Left ventricle myocardium inferior (tissue), 1 donor: Measurements from ENCODE around the gene ABCG1. TPM values are rescaled to one million over a fixed set of nuclear protein-coding genes. Genes with fewer than 3 reads are reported as not detected.

Source experiments
- DNase-seq: peaks from one replicate; pipeline ENCODE4 v3.0.0-alpha.2; 2020
- H3K27ac ChIP-seq: fragments of 200-600 bp; replicated peaks from 2 replicates; pipeline ENCODE4 v1.8.0; 2021
- H3K27me3 ChIP-seq: fragments of 200-600 bp; 2 replicates; pipeline ENCODE4 v1.8.0; 2021; ENCODE audit warnings: low read depth
- H3K36me3 ChIP-seq: fragments of 200-600 bp; 2 replicates; pipeline ENCODE4 v1.8.0; 2021
- H3K4me1 ChIP-seq: fragments of 200-600 bp; 2 replicates; pipeline ENCODE4 v1.8.0; 2021
- H3K4me3 ChIP-seq: fragments of 200-600 bp; 2 replicates; pipeline ENCODE4 v1.8.0; 2021; ENCODE audit warnings: mild to moderate bottlenecking, moderate library complexity
- H3K9me3 ChIP-seq: fragments of 200-600 bp; replicated peaks from 2 replicates; pipeline ENCODE4 v1.8.0; 2021
- intact Hi-C: fragments of 100-400 bp; cut with micrococcal nuclease; formaldehyde crosslinking; loops from one replicate; pipeline ENCODE4 v1.11.0; 2022
- total RNA-seq: library from RNA; stranded (reverse); fragmentation: NEBNext Ultra II Directional; extraction: Animal tissue kit (Norgen Biotek cat#: 25700); gene quantifications from one replicate; pipeline ENCODE4 v1.2.1, GENCODE V29; 2021
- TF ChIP-seq, protein P1 (sequence below): fragments of 200-600 bp; IDR thresholded peaks from 2 replicates; pipeline ENCODE4 v1.8.0; 2021; ENCODE audit warnings: antibody characterized with exemption, mild to moderate bottlenecking, borderline replicate concordance
- donor health status: DM: no; HTN: yes; CAD: no; lungs with severe emphysema.

ABCG1 gene
- total RNA-seq, 1 donor from 2014 or later, result 8.7 TPM

DNA sequence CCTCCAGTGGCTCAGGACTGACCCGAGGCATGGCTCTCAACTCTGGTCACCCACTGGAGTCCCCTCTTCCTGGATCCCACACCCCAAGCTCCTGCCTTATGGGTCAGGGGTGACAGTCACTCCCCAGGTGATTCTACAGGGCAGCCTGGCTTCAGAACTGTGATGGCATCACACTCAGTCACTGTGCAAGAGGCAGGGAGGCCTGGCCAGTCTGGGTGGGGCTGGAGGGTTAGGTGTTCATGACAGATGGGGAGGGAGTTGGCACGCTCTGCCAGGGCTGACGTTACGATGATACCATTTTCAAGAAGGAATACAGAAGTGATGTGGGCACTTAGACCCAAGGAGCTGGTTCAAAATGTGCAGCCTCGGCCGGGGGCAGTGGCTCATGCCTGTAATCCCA, 25.2 kb upstream of the ABCG1 start:
- Histone ChIP-seq H3K27me3 (no peaks in the 10 kb centered on the region), H3K36me3 (no peaks in the 10 kb centered on the region), H3K27ac (no peak overlapping the region), H3K4me1 (peaks cover 1% of the 10 kb centered on the region), H3K9me3 (no peaks in the 10 kb centered on the region), H3K4me3 (no peak overlapping the region)
- TF ChIP-seq, protein P1, sequence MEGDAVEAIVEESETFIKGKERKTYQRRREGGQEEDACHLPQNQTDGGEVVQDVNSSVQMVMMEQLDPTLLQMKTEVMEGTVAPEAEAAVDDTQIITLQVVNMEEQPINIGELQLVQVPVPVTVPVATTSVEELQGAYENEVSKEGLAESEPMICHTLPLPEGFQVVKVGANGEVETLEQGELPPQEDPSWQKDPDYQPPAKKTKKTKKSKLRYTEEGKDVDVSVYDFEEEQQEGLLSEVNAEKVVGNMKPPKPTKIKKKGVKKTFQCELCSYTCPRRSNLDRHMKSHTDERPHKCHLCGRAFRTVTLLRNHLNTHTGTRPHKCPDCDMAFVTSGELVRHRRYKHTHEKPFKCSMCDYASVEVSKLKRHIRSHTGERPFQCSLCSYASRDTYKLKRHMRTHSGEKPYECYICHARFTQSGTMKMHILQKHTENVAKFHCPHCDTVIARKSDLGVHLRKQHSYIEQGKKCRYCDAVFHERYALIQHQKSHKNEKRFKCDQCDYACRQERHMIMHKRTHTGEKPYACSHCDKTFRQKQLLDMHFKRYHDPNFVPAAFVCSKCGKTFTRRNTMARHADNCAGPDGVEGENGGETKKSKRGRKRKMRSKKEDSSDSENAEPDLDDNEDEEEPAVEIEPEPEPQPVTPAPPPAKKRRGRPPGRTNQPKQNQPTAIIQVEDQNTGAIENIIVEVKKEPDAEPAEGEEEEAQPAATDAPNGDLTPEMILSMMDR, result no peak
- no peak for DNase-seq
- intact Hi-C loops, result no loop called here

DNA sequence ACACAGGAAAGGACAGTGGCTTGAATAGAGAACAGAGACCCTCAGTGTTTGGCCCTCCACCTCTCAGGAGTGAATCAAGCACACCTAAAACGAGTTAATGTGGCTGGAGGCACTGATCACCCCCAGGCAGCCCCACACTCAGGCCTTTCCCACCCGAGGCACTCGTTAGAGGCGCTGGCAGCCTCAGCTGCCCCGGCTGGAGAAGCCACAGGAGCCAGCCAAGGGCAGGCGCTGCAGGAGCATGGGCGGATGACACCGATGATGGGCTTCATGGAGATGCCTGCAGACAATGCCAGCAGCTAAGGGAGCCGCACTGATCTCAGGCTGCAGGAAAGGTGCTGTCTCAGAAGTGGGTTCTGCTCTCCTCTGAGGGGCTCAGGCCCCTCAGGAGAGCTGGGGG, 24.1 kb upstream of the ABCG1 start:
- TF ChIP-seq, protein P1, result no peak
- Histone ChIP-seq H3K9me3 (no peaks in the 10 kb centered on the region), H3K4me3 (no peak overlapping the region), H3K27ac (no peak overlapping the region), H3K27me3 (no peaks in the 10 kb centered on the region), H3K4me1 (peaks cover 5% of the 10 kb centered on the region), H3K36me3 (no peaks in the 10 kb centered on the region)
- intact Hi-C loops, result no loop called here
- no peak for DNase-seq

DNA sequence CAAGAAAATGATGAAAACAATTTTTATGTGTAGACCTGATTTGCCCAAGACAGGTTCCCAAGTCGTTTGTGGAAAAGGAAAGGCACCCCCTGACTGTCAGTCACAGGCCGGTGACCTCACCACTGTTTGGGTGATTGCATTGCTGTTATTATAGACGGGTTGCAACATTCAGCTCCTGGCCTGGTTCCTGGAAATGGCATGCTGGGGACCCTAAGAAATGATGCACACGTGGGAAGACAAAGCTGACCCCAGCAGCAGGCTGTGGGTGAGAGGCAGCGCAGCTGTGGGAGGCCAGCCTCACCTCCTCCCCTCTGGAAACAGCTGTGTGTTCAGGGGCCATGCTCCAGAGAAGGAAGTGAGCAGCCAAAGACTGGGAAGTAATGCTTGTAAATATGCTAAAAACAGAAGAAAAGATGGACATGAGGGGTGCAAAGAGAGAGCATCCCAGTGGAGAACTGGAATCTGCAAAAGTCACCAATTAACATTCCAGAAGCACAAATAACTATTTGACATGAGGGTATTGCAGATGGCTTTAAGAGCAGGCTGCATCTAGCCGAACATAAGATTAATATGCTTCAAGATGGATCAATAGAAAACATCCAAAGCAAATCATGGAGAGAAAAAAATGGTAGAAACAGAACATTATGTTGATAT, 23.4 kb upstream of the ABCG1 start:
- intact Hi-C loops, result no loop called here
- no peaks in the 10 kb centered on the region for H3K36me3 ChIP-seq
- no peaks in the 10 kb centered on the region for H3K9me3 ChIP-seq
- no peaks in the 10 kb centered on the region for H3K27me3 ChIP-seq
- TF ChIP-seq, protein P1, result no peak
- no peak overlapping the region for H3K27ac ChIP-seq
- DNase-seq, result peak; percentile 29
- H3K4me1 ChIP-seq, result peaks cover 9% of the 10 kb centered on the region
- H3K4me3 ChIP-seq, result no peak overlapping the region

DNA sequence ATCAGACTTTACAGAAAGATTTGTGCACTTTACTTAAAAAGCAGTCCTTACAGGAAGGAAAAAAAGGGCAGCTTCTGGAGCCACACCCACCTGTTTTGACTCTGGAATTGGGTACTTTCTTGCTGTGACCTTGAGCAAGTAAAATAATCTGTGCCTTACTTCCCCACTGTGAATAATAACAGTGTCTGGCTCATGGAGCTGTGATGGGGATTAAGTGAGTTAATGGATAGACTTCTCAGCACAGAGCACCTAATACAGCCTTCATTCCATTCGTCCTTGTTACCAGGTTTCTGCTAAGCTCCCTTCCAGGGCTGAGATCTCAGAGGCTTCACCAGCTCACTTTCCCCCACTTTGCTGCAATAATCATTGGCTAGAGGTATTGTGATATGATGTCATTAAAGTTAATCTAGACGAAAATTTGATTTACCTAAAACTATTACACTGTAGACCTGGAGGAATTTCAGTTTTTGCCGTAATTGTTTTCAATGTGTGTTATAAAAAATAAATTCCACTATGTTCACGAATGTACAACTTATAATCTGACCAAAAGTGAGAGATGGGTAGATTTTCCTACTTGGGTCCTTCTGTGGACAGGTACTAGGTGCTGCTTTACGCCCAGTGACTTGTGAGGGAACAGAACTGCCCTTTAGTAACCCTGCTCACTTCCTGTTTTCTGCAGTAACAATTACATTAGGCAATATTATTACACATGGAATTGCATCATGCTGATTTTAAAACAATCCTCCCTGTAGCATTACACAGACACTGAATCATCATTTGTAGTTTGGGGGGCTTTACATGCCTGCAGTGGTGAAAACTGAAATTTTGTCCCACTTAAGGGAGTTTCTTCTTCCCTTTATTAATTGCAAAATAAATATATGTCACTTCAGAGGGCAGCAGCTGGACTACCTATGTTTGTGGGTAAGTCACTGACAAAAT, 19.7 kb upstream of the ABCG1 start:
- intact Hi-C loops, result no loop called here
- Histone ChIP-seq H3K36me3 (no peaks in the 10 kb centered on the region), H3K9me3 (peaks cover under 1% of the 10 kb centered on the region), H3K27me3 (no peaks in the 10 kb centered on the region), H3K4me3 (no peak overlapping the region), H3K27ac (peak overlapping the region; percentile 55), H3K4me1 (peaks cover 9% of the 10 kb centered on the region)
- DNase-seq, result no peak
- TF ChIP-seq, protein P1, result no peak

DNA sequence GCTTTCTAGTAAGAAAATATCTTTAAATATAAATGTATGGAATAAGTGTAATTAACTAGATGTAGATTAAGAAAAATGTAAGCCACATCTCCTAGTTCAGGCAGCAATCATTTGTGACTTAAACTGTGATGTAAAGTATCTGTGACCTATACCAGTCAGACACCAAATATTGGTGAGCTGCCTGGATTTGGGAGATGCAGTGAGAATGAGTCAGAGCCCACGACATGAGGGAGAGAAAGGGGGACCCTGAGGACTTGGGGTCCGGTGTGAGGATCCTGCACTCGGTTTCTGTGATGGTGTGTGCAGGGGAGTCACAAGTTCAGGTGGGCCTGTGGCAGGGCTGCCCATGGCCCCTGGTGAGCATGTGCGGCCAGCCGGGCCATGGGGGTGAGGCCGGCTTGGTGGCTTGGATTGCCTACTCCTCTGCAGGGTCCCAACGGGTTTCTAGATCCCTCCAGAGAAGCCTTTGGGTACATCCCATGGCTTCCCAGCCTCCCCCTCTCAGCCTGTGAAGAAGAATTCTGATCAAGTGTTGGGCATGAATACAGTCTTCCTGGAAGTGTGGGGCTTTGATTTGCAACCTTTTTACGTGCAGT, 19.0 kb upstream of the ABCG1 start:
- intact Hi-C loops, result no loop called here
- Histone ChIP-seq H3K36me3 (no peaks in the 10 kb centered on the region), H3K27me3 (no peaks in the 10 kb centered on the region), H3K9me3 (peaks cover 8% of the 10 kb centered on the region), H3K4me1 (peaks cover 9% of the 10 kb centered on the region), H3K27ac (peak overlapping the region; percentile 55), H3K4me3 (no peak overlapping the region)
- TF ChIP-seq, protein P1, result no peak
- no peak for DNase-seq
